CD4-positive, alpha-beta T cell treated with Interleukin-6 at 100 ng/mL for 8 hours (primary cell): ENCODE data around the gene ZFAND5.

Experiments used
- DNase-seq: peaks from one replicate; pipeline ENCODE4 v3.0.0-alpha.2; 2020; ENCODE audit warnings: mixed read lengths, low spot score

The ZFAND5 gene

GRCh38 chr9:72364679-72365524 lies at the start of gene ZFAND5:
Gene ZFAND5 (minus strand): TSS chr9:72365208. CDS start chr9:72360778, 4,430 bp downstream.
- DNase-seq = peak; percentile 94

- DNase-seq = no peak
Measured at GRCh38 chr9:72412483-72413040, 47.6 kb upstream of the ZFAND5 start.

GRCh38 chr9:72410214-72410613 lies 45.2 kb upstream of the ZFAND5 start:
- DNase-seq = no peak

- DNase-seq = no peak
Measured at GRCh38 chr9:72407114-72407513, 42.1 kb upstream of the ZFAND5 start.

GRCh38 chr9:72402744-72403143 lies 37.7 kb upstream of the ZFAND5 start:
- no peak for DNase-seq

- no peak for DNase-seq
Measured at GRCh38 chr9:72401396-72401795, 36.4 kb upstream of the ZFAND5 start.

GRCh38 chr9:72400866-72401265 lies 35.9 kb upstream of the ZFAND5 start:
- DNase-seq = no peak

GRCh38 chr9:72399391-72399790 lies 34.4 kb upstream of the ZFAND5 start:
- DNase-seq = no peak

GRCh38 chr9:72396247-72397091 lies 31.5 kb upstream of the ZFAND5 start:
- no peak for DNase-seq

GRCh38 chr9:72394066-72394465 lies 29.1 kb upstream of the ZFAND5 start:
- DNase-seq = no peak

GRCh38 chr9:72390907-72391306 lies 25.9 kb upstream of the ZFAND5 start:
- no peak for DNase-seq

GRCh38 chr9:72386186-72386585 lies 21.2 kb upstream of the ZFAND5 start:
- DNase-seq = no peak

GRCh38 chr9:72384710-72385485 lies 19.9 kb upstream of the ZFAND5 start:
- no peak for DNase-seq

- DNase-seq = no peak
Measured at GRCh38 chr9:72383978-72384709, 19.1 kb upstream of the ZFAND5 start.

- DNase-seq = no peak
Measured at GRCh38 chr9:72382405-72382804, 17.4 kb upstream of the ZFAND5 start.

- no peak for DNase-seq
Measured at GRCh38 chr9:72377041-72377440, 12.0 kb upstream of the ZFAND5 start.

GRCh38 chr9:72371151-72371550 lies 6.1 kb upstream of the ZFAND5 start:
- DNase-seq = no peak

GRCh38 chr9:72365525-72366256 lies 683 bp upstream of the ZFAND5 start:
- peak; percentile 63 for DNase-seq

GRCh38 chr9:72363908-72364678 lies 915 bp downstream of the ZFAND5 start:
- peak; percentile 67 for DNase-seq

- peak; percentile 1 for DNase-seq
Measured at GRCh38 chr9:72363236-72363635, 1.8 kb downstream of the ZFAND5 start.
